DMS79 (cell line): Measurements from ENCODE around the gene PAPPA.

Source experiments
- DNase-seq: peaks from one replicate; lab custom pipeline; 2025; lab: John Stamatoyannopoulos, UW

Gene PAPPA

GRCh38 chr9:116153765-116154333 lies at the start of gene PAPPA:
Gene PAPPA, plus strand, starts transcription at chr9:116153791. Its CDS starts 382 bp downstream, at chr9:116154173.
- DNase-seq: no peak

- no peak for DNase-seq
Observed at GRCh38 chr9:116103976-116104820, 49.4 kb upstream of the PAPPA start.

DNA sequence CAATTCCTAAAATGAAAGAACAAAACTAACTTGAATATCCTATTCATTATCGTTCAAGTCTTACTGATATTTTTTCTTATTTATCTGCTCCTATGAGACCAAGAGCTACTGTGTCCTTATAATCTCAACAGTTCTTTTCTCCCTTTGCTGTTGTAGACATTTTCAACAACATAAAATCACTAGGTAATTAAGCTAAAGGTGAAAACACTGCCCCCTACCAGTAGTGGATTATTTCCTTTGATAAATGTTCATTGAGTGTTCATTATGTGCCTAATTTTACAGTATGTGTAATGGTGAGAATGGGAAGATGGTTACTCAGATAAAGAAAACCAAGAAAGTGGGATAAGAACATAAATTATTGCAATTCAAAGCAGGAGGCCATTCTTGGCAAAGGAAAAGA lies 41.4 kb upstream of the PAPPA start:
- DNase-seq: no peak

- no peak for DNase-seq
Observed at GRCh38 chr9:116115761-116116353, 37.7 kb upstream of the PAPPA start.

GRCh38 chr9:116116393-116116792 lies 37.2 kb upstream of the PAPPA start:
- no peak for DNase-seq

DNA sequence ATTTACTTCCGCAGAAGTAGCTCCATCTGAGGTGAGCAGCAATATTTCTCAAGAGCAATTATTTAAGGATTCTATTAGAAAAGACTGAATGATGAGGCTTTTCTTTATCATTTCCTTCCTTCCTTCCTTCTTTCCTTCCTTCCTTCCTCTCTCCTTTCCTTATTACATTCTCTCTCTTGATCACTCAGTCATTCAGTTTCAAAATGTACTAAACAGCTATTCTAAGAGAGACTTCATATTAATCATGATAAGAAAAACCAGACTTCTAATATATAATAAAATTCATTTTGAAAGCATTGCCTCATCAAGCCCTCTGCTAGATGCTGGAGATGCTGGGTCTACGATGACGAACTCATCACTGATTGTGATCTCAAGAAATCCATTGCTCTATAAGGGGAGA lies 30.4 kb upstream of the PAPPA start:
- DNase-seq: no peak

DNA sequence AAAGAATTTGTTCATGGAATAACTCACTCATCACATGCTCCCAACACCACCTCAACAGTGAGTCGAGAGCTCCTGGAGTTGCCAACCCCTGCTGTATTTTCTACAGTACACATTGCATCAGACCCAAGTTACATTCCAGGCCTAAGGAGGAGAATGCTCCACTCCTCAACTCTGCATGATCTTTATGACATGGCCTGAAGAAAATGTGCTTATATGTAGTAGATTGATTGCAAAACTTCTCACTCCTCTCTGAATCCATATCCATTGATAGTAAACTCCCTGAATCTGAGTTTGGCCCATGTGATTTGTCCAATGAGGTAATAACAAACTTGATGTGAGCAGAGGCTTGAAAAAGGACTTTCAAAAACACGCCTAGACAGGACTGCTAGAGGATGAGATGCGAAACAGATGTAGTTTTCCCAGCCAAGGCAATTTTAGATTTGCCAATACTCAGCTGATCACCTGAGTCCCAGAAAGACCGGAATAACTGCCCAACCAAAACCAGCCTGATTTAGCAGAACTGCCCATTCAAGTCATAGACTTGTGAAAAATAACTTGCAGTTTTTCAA lies 29.0 kb upstream of the PAPPA start:
- DNase-seq: no peak

GRCh38 chr9:116133163-116133562 lies 20.4 kb upstream of the PAPPA start:
- no peak for DNase-seq

GRCh38 chr9:116134975-116135374 lies 18.6 kb upstream of the PAPPA start:
- DNase-seq: no peak

DNA sequence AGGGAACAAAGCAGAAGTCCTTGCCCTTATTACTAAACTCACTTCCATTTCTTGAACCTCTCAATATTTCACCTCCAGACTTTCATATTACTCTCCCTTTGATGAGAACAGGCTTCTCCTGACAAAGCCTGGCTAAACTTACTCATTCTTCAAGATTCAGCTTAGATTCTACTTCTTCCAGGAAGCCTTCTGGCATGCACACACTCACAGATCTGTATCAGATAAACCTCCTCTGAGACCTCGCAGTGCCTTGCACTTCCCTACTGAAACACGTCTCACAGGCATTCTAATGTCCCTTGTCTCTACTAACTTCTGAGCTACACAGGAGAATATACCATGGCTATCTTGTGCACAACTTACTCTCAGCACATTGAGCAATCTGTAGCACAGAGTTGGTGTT lies 16.6 kb upstream of the PAPPA start:
- DNase-seq: no peak

GRCh38 chr9:116137581-116137980 lies 16.0 kb upstream of the PAPPA start:
- no peak for DNase-seq

- no peak for DNase-seq
Observed at GRCh38 chr9:116141864-116142561, 11.6 kb upstream of the PAPPA start.

GRCh38 chr9:116142706-116143492 lies 10.7 kb upstream of the PAPPA start:
- DNase-seq: no peak

GRCh38 chr9:116144038-116144437 lies 9.6 kb upstream of the PAPPA start:
- no peak for DNase-seq

DNA sequence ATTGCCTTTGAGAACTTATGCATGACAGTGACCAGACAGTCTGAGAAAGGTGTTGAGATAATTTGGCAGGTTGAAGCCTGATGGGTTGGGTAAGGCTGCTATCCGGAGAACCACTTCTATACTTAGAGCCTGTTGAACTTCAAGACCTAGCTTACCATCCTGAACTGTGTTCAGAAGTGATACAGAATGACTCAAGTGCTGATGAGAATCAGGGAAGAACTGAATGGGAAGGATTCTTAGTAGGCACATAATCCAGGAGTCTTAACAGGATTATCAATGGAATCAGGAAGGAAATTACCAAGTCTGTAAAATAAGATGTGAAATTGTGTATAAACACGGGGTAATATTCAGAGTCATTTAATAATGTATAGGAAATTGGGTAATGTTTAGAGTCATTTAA lies 9.0 kb upstream of the PAPPA start:
- DNase-seq: no peak

DNA sequence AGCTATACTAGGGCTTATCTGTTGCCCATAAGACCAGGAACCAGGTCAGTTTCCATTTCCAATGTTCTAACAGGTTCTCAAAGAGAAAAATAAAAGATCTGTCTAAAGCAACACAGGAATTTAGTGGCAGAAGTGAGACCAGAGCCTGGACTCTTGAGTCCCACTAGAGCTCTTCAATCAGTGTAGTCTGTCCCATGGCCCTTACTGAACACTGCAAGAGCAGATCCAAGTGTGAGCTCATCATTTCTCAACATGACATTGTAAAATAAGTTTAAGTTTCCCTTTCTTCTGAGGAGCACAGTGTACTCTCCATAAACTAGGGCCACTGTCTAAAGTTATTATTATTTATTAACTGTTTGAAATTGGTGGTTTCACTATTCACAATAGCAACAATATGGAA lies 8.6 kb upstream of the PAPPA start:
- DNase-seq: no peak

GRCh38 chr9:116147821-116148220 lies 5.8 kb upstream of the PAPPA start:
- no peak for DNase-seq

GRCh38 chr9:116149844-116150243 lies 3.7 kb upstream of the PAPPA start:
- DNase-seq: no peak

- DNase-seq: no peak
Observed at GRCh38 chr9:116151199-116151598, 2.4 kb upstream of the PAPPA start.

GRCh38 chr9:116151966-116152381 lies 1.6 kb upstream of the PAPPA start:
- no peak for DNase-seq

- DNase-seq: no peak
Observed at GRCh38 chr9:116152390-116152789, 1.2 kb upstream of the PAPPA start.
